GM12873 (cell line): ENCODE results near the gene TBC1D1.

ENCODE experiments used
- CTCF ChIP-seq: IDR thresholded peaks from 2 replicates; pipeline ENCODE4 v1.5.1; 2012; ENCODE audit warnings: low read depth, mild to moderate bottlenecking, moderate library complexity, low read length, control low read depth; ENCODE audit not compliant: insufficient read depth; ENCODE audit errors: missing control alignments

The TBC1D1 gene

DNA sequence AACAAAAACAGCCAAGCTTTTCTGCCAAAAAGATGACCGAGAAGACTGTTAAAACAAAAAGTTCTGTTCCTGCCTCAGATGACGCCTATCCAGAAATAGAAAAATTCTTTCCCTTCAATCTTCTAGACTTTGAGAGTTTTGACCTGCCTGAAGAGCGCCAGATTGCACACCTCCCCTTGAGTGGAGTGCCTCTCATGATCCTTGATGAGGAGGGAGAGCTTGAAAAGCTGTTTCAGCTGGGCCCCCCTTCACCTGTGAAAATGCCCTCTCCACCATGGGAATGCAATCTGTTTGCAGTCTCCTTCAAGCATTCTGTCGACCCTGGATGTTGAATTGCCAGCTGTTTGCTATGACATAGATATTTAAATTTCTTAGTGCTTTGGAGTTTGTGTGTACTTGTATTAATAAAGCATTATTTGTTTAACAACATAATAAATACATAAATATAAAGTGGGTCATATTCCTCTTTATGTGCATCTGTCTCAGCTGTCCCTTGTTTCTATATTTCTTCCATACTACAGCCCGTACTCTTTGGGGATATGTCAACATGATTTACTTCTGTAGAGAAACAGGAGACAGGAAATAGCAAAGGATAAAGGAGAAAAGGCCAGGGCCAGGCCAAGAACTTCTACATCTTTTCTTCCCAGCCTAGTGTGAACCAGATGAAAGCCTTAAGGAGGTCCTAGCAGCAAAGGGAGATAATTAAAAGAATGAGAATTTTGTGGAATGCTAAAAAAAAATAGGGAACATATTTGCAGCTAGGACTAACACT, 70.0 kb downstream of the TBC1D1 start:
- TF ChIP-seq CTCF = no peak

DNA sequence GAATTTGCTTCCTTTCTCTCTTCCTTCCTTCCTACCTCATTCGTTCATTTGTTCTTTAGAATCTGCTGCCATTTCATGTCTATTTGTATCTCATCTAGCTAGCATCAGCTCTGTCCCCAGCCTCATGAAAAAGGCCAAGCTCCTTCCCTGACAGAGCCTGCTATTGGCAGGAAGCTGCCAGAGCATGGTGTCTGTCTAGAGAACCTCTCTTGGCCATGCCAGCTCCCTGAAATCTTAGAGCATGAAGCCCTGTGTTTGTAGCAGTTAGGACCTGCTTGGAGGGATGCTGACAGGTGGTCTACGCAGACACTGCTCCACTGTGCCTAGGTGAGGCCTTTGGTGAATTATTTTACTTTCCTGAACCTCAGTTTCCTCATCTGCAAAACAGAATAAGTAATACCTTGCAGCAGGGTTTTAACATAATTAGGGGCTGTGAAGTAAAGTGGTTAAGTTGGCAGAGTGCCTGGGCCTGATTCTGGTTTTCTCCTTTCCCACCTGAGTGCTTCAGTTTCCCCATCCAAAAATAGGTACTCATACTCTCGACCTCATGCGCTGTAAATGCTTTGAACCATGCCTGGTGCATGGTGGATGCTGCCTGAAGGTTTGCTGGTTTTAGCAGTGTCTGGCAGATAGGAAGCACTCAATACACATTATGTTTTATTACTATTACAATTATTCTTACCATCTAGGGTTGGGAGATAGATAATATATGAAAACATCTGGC, 74.0 kb downstream of the TBC1D1 start:
- TF ChIP-seq CTCF = no peak

GRCh38 chr4:37966044-37966443, 75.2 kb downstream of the TBC1D1 start:
- TF ChIP-seq CTCF = no peak

DNA sequence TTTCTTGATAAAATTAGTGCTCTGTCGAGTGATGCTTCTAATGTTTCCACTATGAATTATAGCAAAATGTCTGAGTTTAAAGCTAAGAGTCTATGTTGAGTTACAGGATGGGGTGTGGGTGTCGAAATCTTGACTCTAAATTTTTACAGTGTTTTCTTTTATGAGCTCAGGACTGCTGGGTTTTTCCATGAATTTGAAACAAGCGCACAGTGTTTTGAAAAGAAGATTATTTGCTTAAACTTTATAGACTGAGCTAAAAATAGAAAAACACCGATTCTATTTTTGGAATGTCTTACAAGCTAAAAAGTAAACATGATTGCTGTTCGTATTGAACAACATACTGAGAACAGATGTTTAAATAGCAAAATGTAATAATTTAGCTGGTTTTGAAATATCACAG, 76.9 kb downstream of the TBC1D1 start:
- TF ChIP-seq CTCF = no peak

GRCh38 chr4:37968747-37969146, 77.9 kb downstream of the TBC1D1 start:
- no peak for TF ChIP-seq CTCF

- peak; percentile 59 for TF ChIP-seq CTCF
Observed at GRCh38 chr4:37970702-37971101, 79.8 kb downstream of the TBC1D1 start.

DNA sequence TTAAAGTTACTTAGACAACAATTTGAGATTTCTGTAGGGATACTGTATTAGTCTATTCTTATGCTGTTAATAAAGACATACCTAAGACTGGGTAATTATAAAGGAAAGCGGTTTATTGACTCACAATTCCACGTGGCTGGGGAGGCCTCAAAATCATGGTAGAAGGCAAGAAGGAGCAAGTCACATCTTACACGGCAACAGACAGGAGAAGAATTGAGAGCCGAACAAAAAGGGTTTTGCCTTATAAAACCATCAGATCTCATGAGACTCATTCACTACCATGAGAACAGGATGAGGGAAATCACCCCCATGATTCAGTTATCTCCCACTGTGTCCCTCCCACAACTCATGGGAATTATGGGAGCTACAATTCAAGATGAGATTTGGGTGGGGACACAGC, 80.3 kb downstream of the TBC1D1 start:
- TF ChIP-seq CTCF = no peak
